Endometrium (tissue), 2 donors: ENCODE data around the gene OR8H2.
"Not testable (repeated sequence)": the region's sequence is repeated elsewhere in the genome, so short reads cannot be mapped to it uniquely, and the experiment has no call there.

Source experiments
- FAIRE-seq: peaks from 2 replicates; lab custom pipeline; 2012; peaks lifted over from hg19 to GRCh38; lab: Jason Lieb, UNC
- donor health status: control.
- donor health status: control.

OR8H2 gene

GRCh38 chr11:56103210-56103737 lies at the start of gene OR8H2:
Gene OR8H2 (plus strand): TSS chr11:56103687. CDS start chr11:56105043, 1,356 bp downstream.
- peak; percentile 92 for FAIRE-seq

- FAIRE-seq: not testable (repeated sequence)
These were observed 47.1 kb upstream of the OR8H2 start for GRCh38 chr11:56056366-56056765.

- FAIRE-seq: not testable (repeated sequence)
These were observed 45.7 kb upstream of the OR8H2 start for GRCh38 chr11:56057661-56058237.

GRCh38 chr11:56058260-56058780 lies 45.2 kb upstream of the OR8H2 start:
- FAIRE-seq: not testable (repeated sequence)

- no peak for FAIRE-seq
These were observed 36.5 kb upstream of the OR8H2 start for GRCh38 chr11:56066980-56067379.

- no peak for FAIRE-seq
These were observed 13.8 kb upstream of the OR8H2 start for GRCh38 chr11:56089697-56090096.

GRCh38 chr11:56093008-56093407 lies 10.5 kb upstream of the OR8H2 start, which contains the start of gene OR8I2:
Gene OR8I2 (plus strand): TSS chr11:56093308. CDS start chr11:56093308, 0 bp downstream.
- FAIRE-seq: no peak

- no peak for FAIRE-seq
These were observed 18.6 kb downstream of the OR8H2 start, which contains the start of gene OR8H3 for GRCh38 chr11:56122073-56122472. Gene OR8H3 (plus strand): TSS chr11:56122373. CDS start chr11:56122373, 0 bp downstream.

GRCh38 chr11:56140151-56140661 lies 36.7 kb downstream of the OR8H2 start, which contains the start of gene OR8J3:
Gene OR8J3 (minus strand): TSS chr11:56140201. CDS start chr11:56137718, 2,483 bp downstream.
- FAIRE-seq: no peak

- not testable (repeated sequence) for FAIRE-seq
These were observed 40.2 kb downstream of the OR8H2 start for GRCh38 chr11:56143681-56144080.

- FAIRE-seq: no peak
These were observed 47.9 kb downstream of the OR8H2 start for GRCh38 chr11:56151376-56151775.

- FAIRE-seq: no peak
These were observed 48.8 kb downstream of the OR8H2 start for GRCh38 chr11:56152333-56152732.
